ENCODE data around the gene GGA2.

GGA2 gene

GRCh38 chr16:23424292-23424958 lies 85.9 kb downstream of the GGA2 start:
- H3K4me3 ChIP-seq (ENCODE audit: low read depth, low read length): no peak overlapping the region
- no peak for DNase-seq (ENCODE audit: low read depth, low spot score)
- in situ Hi-C loops (cut with HindIII; ENCODE audit: low sequenced_read_pairs): no loop called here
- TF ChIP-seq CTCF (IDR thresholded peaks at IDR 0.05; ENCODE audit: low read depth, low read length): no peak

- H3K4me3 ChIP-seq (ENCODE audit: low read depth, low read length): no peak overlapping the region
- TF ChIP-seq CTCF (IDR thresholded peaks at IDR 0.05; ENCODE audit: low read depth, low read length): no peak
- in situ Hi-C loops (cut with HindIII; ENCODE audit: low sequenced_read_pairs): no loop called here
- DNase-seq (ENCODE audit: low read depth, low spot score): peak; percentile 95
Measured at GRCh38 chr16:23423496-23424049, 86.7 kb downstream of the GGA2 start.

- TF ChIP-seq CTCF (IDR thresholded peaks at IDR 0.05; ENCODE audit: low read depth, low read length): no peak
- peak; percentile 47 for DNase-seq (ENCODE audit: low read depth, low spot score)
- in situ Hi-C loops (cut with HindIII; ENCODE audit: low sequenced_read_pairs): no loop called here
- H3K4me3 ChIP-seq (ENCODE audit: low read depth, low read length): no peak overlapping the region
Measured at GRCh38 chr16:23420011-23420410, 90.3 kb downstream of the GGA2 start.

GRCh38 chr16:23416816-23417215 lies 93.5 kb downstream of the GGA2 start:
- no peak overlapping the region for H3K4me3 ChIP-seq (ENCODE audit: low read depth, low read length)
- in situ Hi-C loops (cut with HindIII; ENCODE audit: low sequenced_read_pairs): no loop called here
- DNase-seq (ENCODE audit: low read depth, low spot score): no peak
- TF ChIP-seq CTCF (IDR thresholded peaks at IDR 0.05; ENCODE audit: low read depth, low read length): no peak

- no peak overlapping the region for H3K4me3 ChIP-seq (ENCODE audit: low read depth, low read length)
- TF ChIP-seq CTCF (IDR thresholded peaks at IDR 0.05; ENCODE audit: low read depth, low read length): no peak
- in situ Hi-C loops (cut with HindIII; ENCODE audit: low sequenced_read_pairs): no loop called here
- DNase-seq (ENCODE audit: low read depth, low spot score): no peak
Measured at GRCh38 chr16:23414731-23415130, 95.6 kb downstream of the GGA2 start.

Data from astrocyte of the spinal cord (primary cell).